GM18526 (cell line): ENCODE results near the gene RAD51B.

Source experiments
- POLR2A ChIP-seq: IDR thresholded peaks from 3 replicates; pipeline ENCODE4 v1.6.1; 2011; ENCODE audit not compliant: insufficient read length; ENCODE audit errors: extremely low read depth

Gene RAD51B

GRCh38 chr14:68777644-68778043 lies 958.1 kb downstream of the RAD51B start:
- no peak for TF ChIP-seq POLR2A
